Measurements from ENCODE around the gene CD248.

CD248 gene

DNA sequence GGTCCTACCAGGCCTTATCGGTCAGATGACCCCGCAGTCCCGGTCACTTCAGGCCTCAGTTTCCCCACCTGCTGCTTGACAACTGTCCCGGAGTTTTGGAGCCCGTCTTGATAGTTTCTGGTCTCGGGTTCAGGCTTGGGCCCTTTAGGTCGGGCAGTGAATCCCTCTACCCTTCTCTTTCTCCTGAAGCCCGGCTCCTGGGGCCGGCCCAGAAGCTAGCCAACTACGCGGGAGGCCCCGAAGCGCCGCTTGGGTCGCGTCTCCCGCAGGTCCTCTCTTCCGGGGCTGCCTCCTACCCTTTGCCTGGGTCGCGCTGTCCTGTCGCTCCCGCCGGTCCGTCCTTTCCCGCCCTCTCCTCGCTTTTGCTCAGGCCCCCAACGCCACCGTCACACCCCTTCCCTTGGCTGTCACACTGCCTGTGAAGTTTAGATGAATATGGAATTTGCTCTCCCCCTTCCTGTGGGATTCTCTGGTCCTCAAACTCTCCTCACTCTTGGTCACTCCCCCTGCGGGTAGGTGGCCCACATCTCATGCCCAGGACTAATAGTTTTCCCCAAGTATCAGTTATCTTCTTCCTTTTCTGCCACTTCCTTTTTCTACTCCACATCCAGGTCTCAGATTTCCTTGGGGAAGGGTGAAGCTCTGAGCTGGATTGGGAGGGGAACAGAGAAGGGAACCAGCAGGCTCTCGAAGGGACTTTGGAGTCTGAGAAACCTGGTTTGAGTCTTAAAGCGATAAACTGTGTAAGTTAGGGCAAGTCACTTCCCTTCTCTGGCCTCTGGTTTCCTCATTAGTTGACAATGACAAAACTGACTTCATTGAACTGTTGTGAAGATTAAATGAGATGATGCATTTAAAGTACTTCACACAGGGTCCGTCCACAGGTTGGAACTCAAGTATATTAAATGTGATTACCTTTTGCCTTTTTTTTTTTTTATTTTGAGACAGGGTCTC lies 47.6 kb downstream of the CD248 start:
- DNase-seq: peak; percentile 36

DNA sequence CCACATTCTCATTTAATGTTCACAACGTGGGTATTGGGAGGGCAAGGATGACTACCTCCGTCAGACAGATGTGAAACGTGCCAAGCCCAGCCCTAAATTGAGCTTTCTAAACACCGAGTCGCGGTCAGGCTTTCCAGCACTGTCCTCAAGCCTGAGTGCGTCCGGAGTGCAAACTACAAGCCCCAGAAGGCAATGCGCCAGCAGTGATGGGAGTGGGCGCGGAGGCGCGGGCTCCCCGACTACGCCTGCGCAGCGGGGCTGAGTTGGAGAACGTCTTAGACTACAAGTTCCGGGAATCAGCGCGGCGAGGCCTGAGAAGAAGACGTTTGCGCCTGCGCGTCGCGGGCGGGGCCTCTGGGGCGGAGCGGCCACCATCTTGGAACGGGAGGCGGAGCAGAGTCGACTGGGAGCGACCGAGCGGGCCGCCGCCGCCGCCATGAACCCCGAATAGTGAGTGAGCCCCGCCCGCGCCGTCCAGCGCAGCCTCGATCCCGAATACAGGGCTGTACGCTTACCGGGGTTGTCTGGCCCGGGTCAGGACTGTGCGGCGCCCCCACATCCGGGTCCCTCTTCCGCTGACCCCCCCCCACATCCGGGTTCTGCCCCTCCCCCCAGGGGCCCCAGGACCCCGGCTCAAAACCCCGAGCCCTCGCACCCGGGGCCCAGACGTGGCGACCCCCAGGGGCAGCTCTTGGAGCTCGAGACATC lies 48.4 kb downstream of the CD248 start, which contains the start of gene RAB1B:
Gene RAB1B, plus strand, starts transcription at position 396 of the 708 bp plus-strand sequence. Its CDS starts 41 bp downstream, at position 437.
- DNase-seq: peak; percentile 100

DNA sequence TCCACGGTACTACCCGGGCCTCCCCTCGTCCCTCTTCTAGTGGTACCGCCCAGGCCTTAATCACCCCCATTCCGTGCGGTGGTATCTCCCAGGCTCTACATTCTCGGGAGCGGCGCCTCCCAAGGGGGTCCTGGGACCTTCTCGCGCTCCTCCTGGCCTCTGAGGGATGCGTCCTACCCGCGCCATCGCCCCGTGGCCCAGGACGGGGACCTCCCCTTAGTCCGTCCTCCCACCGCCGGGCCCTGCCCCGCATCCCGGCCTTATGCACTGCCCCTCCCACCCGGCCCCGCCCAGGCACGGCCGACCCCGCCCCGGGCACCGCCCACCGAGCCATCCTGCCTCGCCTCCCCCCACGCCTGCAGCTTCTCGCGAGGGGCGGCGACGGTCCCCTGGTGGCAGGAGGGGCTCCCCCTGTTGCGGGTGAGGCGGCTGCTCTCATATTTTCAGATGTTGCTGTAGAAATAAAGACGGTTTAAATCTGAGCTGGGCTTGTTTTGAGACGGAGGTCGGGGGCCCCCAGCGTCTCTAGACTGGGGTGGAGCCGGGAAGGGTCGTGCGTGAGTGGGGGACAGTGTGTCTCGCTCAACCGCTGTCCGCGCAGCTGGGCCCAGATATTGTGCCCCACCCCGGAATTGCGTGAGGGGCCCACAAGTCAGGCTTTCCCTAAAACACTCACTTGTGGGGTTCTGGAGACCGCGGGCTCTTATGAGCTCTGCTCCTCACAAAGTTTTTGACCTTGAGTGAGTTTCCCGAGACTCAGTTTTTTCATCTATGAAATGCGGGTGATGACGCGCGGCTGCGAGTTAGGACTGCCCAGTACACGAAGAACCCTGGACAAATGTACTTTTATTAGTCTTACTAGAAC lies 49.2 kb downstream of the CD248 start:
- peak; percentile 90 for DNase-seq

DNA sequence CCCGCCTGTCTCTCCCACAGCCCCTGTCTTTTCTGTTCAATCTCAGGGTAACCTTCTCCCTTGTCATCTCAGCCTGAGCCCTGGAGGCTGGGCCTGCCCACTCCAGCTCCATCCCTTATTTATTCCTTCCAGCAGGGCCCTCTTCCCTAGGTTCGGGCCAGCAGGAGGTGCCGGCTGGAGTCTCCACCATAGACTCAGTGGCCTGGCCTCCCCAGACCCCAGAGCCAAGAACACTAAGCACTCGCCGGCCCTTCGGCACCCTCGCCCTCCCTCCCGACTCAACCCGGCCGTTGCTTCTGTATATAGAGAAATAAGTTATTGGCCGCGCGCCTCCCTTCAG lies 49.8 kb downstream of the CD248 start:
- DNase-seq: no peak

DNA sequence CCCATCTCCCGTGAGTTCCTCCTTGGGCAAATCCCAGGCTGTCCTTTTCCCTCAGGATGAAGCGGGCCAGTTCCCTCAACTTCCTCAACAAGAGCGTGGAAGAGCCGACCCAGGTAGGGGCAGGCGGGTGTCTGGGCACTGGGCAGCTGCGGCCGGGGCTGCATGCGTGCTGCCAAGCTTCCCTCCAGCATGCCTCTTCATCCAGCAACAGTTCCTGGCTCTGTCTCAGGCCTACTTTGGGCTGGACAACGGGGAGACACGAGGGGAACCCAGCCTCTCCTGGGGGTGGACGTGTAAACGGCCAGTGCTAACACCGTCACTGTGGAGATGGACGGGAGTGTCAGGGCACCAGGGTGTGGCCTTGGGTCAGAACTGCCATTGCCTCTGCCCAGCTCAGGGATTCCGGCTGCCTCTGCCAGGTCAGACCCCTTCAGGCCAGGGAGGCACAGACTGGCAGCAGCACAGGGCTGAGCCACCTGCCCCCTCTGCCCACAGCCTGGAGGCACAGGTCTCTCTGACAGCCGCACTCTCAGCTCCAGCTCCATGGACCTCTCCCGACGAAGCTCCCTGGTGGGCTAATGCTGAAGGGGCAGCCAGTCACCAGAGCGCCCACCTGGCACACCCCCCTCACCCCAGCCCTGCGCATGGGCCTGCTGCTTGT lies 50.3 kb downstream of the CD248 start:
- DNase-seq: no peak

DNA sequence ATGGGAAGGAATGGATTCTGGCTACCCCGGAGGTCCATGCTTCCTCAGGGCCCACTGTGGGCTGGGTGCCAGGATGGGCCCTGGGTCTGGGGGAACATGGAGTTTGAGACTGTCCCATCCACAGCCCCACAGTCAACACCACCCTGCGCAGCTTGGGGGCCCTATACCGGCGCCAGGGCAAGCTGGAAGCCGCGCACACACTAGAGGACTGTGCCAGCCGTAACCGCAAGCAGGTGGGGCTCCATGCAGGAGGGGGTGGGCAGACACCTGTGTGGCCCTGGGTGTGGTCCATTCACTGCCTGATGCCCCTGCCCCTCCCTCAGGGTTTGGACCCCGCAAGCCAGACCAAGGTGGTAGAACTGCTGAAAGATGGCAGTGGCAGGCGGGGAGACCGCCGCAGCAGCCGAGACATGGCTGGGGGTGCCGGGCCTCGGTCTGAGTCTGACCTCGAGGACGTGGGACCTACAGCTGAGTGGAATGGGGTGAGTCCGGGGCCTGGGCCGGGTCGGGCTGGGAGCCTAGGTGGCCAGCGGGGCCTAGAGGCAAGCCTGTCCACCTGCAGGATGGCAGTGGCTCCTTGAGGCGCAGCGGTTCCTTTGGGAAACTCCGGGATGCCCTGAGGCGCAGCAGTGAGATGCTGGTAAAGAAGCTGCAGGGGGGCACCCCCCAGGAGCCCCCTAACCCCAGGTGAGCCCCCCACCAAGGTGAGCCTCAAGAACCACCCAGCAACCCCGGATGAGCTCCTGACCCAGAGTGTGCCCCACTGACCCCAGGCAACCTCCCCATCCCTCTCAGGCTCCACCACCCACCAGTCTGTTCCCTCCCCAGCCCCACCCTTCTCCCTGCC lies 51.1 kb downstream of the CD248 start:
- no peak for DNase-seq

DNA sequence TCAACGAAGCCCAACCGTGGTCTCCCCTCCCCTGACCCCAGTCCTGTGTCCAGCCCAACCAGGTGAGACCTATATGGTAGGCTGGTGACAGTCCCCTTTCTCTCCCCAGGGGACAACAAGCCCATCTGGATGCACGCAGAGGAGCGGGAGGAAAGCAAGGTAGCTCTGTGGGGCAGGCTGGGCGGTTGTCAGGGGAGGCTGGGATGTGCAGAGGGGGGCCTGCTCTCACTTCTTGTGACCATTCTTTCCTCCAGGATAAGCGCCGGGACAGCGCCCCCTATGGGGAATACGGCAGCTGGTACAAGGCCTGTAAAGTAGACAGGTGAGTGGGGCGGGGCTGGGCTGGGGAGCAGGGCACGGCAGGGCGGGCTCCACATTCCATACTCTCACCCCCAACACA lies 51.9 kb downstream of the CD248 start:
- DNase-seq: peak; percentile 50

All from CD4-positive, alpha-beta T cell treated with Interleukin-17A for 1 hour (primary cell).